Activated CD4-positive, alpha-beta memory T cell treated with anti-CD3 and anti-CD28 coated beads, Interleukin-2, amount 10 ng/mL, durations not matched to agents 7 days and 5 days (primary cell): ENCODE results near the gene CLIC3. TPM values are rescaled to one million over a fixed set of nuclear protein-coding genes. Genes with fewer than 3 reads are reported as not detected.

ENCODE experiments used
- CTCF ChIA-PET: fragments of 350-600 bp; sonication (Branson Sonifier 250); formaldehyde crosslinking; loops from one replicate; lab custom pipeline; 2021; ENCODE audit warnings: antibody characterized with exemption, inconsistent platforms; lab: Charles Lee
- POLR2A ChIA-PET: fragments of 350-600 bp; sonication (Branson Sonifier 250); formaldehyde crosslinking; loops from one replicate; lab custom pipeline; 2021; ENCODE audit warnings: antibody characterized with exemption; lab: Charles Lee
- DNase-seq: peaks from one replicate; pipeline ENCODE4 v3.0.0-alpha.2; 2020
- H3K27ac Mint-ChIP-seq: one replicate; pipeline ENCODE4 v1.8.0; 2021; ENCODE audit warnings: mild to moderate bottlenecking, mixed read lengths
- H3K27me3 Mint-ChIP-seq: one replicate; pipeline ENCODE4 v1.8.0; 2021; ENCODE audit warnings: mixed read lengths
- H3K36me3 Mint-ChIP-seq: one replicate; pipeline ENCODE4 v1.8.0; 2021; ENCODE audit warnings: low read depth, mixed read lengths
- H3K4me1 Mint-ChIP-seq: one replicate; pipeline ENCODE4 v1.8.0; 2021; ENCODE audit warnings: mixed read lengths
- H3K4me3 Mint-ChIP-seq: one replicate; pipeline ENCODE4 v1.8.0; 2021; ENCODE audit warnings: mild to moderate bottlenecking, mixed read lengths
- H3K9me3 Mint-ChIP-seq: one replicate; pipeline ENCODE4 v1.8.0; 2021; ENCODE audit warnings: mixed read lengths
- total RNA-seq, 2 experiments: library from RNA; stranded (reverse); gene quantifications; one replicate each; pipeline ENCODE4 v1.2.3, GENCODE V29; 2021

Gene CLIC3
- total RNA-seq, 2 experiments from 2014 or later = 3.7 to 4.9 TPM

DNA sequence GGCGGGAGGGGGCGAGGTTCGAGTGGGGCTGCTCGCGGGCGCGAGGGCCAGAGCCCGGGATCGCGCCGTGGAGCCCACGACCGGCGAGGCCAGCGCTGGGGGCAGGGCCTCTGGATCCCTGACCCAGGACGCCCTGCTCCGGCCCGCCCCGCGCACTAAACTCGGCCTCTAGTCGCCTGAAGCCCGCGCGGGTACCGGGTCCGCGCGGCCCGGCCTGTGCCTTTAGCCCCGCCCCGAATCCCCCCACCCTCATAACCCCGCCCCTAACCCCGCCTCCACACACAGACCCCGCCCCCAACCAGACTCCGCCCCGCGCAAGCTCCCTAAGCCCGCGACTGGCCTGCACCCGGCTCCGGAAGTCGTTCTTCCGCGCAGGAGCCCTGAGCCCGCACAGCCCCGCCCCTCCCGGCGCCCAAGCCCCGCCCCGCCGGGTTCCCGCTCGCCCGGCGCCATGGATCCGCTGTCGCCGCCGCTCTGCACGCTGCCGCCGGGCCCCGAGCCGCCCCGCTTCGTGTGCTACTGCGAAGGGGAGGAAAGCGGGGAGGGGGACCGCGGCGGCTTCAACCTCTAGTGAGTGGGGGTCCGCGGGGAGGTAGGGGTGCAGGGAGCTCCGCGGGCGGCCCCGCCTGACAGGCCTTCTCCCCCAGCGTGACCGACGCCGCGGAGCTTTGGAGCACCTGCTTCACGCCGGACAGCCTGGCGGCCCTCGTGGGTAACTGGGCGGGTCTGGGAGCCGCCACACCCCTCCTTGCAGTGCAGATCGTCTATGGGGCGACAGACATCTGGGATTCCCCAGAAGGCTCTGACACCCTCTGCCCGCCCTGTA is 4.2 kb downstream of the CLIC3 start, which contains the start of gene PAXX:
Gene PAXX, plus strand, starts transcription at position 430 of the 826 bp plus-strand sequence. Its CDS starts 22 bp downstream, at position 452.
- Mint-ChIP-seq H3K4me1 (peaks cover 36% of the 10 kb centered on the region), H3K4me3 (peak within 1 kb of the TSS; percentile 78), H3K36me3 (peaks cover 10% of the 10 kb centered on the region), H3K27ac (peak within 1 kb of the TSS; percentile 81), H3K9me3 (no peaks in the 10 kb centered on the region), H3K27me3 (peaks cover 27% of the 10 kb centered on the region)
- CTCF ChIA-PET = interaction anchor here (0.6 to 2.9 kb wide), 15 partner anchors 14 to 290 kb away, joined by 3 to 17 read pairs (median 4); partner anchors contain the start of genes AJM1, NPDC1 and SAPCD2
- DNase-seq = peak; percentile 95
- POLR2A ChIA-PET = interaction anchor here (0.6 to 3.7 kb wide), 24 partner anchors 8 to 264 kb away, joined by 3 to 29 read pairs (median 5); partner anchors contain the start of genes FBXW5, MAN1B1, PTGDS and SAPCD2

DNA sequence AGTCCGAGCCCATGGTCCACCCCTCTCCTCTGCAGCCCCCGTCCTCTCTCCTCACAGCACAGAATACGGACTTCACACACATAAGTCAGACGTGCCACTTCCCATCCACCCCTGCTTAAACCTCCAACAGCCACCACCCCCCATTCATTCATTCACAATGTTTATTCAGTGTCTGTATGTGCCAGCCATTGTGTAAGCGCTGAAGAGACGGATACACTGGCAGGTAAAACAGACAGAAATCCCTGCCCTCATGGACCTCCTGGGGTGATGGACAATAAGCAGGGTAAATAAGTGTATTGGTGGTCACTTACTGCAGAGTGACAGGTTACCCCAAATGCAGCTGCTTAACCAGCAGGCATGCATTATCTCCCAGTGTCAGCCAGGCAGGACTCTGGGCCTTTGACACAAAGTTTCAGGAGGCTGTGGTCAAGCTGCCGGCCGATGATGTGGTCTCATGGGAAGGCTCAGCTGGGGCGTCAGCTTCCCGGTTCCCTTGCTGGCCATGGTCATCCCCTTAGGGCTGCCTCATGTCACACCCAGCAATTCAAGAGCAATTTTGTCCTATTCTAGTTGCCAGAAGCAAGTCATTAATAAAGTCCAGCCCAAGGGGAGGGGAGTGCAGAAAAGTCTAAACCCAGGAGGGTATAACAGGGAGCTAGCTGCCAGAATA is 6.0 kb downstream of the CLIC3 start:
- ChIA-PET CTCF (interaction anchor here (0.6 kb wide), 1 partner anchor 112 kb away, joined by 4 read pairs; no protein-coding TSS in a partner anchor), POLR2A (interaction anchor here (2.3 to 3.7 kb wide), 2 partner anchors 13 to 27 kb away, joined by 7 to 29 read pairs; partner anchors contain the start of gene PTGDS)
- no peak for DNase-seq
- Mint-ChIP-seq H3K4me3 (peak overlapping the region; percentile 51), H3K27me3 (peaks cover 34% of the 10 kb centered on the region), H3K4me1 (peaks cover 24% of the 10 kb centered on the region), H3K27ac (peak overlapping the region; percentile 65), H3K36me3 (peaks cover 10% of the 10 kb centered on the region), H3K9me3 (no peaks in the 10 kb centered on the region)

- ChIA-PET POLR2A (interaction anchor here (0.6 to 1.4 kb wide), 3 partner anchors 11 to 98 kb away, joined by 3 read pairs; partner anchors contain the start of gene MAN1B1), CTCF (interaction anchor here (0.8 to 1.7 kb wide), 3 partner anchors 14 to 79 kb away, joined by 3 to 8 read pairs (median 5); no protein-coding TSS in a partner anchor)
- H3K27ac Mint-ChIP-seq = no peak overlapping the region
- H3K4me3 Mint-ChIP-seq = no peak overlapping the region
- H3K9me3 Mint-ChIP-seq = no peaks in the 10 kb centered on the region
- peaks cover 9% of the 10 kb centered on the region for H3K36me3 Mint-ChIP-seq
- H3K4me1 Mint-ChIP-seq = peaks cover 22% of the 10 kb centered on the region
- DNase-seq = no peak
- peaks cover 41% of the 10 kb centered on the region for H3K27me3 Mint-ChIP-seq
These were observed 7.5 kb downstream of the CLIC3 start for GRCh38 chr9:136988872-136989271.

GRCh38 chr9:136985853-136986252 is 10.5 kb downstream of the CLIC3 start:
- Mint-ChIP-seq H3K9me3 (no peaks in the 10 kb centered on the region), H3K27me3 (peaks cover 46% of the 10 kb centered on the region), H3K27ac (no peak overlapping the region), H3K4me1 (peaks cover 8% of the 10 kb centered on the region), H3K4me3 (no peak overlapping the region), H3K36me3 (peaks cover 3% of the 10 kb centered on the region)
- ChIA-PET CTCF (no interaction called here), POLR2A (interaction anchor here (1.1 to 1.7 kb wide), 3 partner anchors 10 to 41 kb away, joined by 3 to 5 read pairs (median 3); partner anchors contain the start of gene CLIC3)
- DNase-seq = no peak

DNA sequence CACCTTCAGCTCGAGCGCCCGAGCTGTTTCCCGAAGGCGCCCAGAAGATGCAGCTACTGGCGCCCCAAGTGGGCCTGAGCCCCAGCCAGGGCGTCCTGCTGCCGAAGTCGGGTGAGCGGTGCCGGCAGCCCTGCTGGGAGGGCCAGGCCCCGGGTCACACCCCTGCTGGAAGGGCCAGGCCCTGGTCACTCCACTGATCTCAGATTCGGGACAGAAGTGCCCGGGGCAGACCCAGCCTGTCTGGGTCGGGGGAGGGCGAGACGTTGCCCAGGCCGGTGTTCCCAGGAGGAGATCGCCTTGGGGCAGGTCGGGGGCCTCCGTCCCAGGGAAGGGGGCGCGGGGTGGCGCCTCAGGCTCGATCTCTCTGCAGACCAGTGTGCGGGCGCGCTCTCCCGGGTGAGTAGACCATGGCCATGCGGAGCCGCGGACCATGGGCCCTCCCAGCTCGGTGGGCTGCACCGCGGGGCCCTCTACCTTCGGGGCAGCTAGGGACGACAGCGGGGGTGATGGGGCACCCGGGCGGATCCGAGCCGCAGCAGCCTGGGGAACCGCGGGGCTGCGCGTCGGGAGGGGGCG is 11.3 kb downstream of the CLIC3 start:
- Mint-ChIP-seq H3K4me1 (peaks cover 4% of the 10 kb centered on the region), H3K27me3 (peaks cover 41% of the 10 kb centered on the region), H3K36me3 (peaks cover 3% of the 10 kb centered on the region), H3K4me3 (no peak overlapping the region), H3K27ac (no peak overlapping the region), H3K9me3 (no peaks in the 10 kb centered on the region)
- no peak for DNase-seq
- POLR2A ChIA-PET = interaction anchor here (1.7 kb wide), 1 partner anchor 11 kb away, joined by 5 read pairs; the partner anchor contains the start of gene CLIC3
- CTCF ChIA-PET = interaction anchor here (0.7 kb wide), 1 partner anchor 19 kb away, joined by 3 read pairs; no protein-coding TSS in a partner anchor

- H3K4me3 Mint-ChIP-seq = no peak overlapping the region
- CTCF ChIA-PET = interaction anchor here (0.7 kb wide), 1 partner anchor 19 kb away, joined by 3 read pairs; no protein-coding TSS in a partner anchor
- POLR2A ChIA-PET = interaction anchor here (1.7 kb wide), 1 partner anchor 11 kb away, joined by 5 read pairs; the partner anchor contains the start of gene CLIC3
- H3K9me3 Mint-ChIP-seq = no peaks in the 10 kb centered on the region
- H3K27me3 Mint-ChIP-seq = peaks cover 35% of the 10 kb centered on the region
- H3K27ac Mint-ChIP-seq = no peak overlapping the region
- peaks cover 3% of the 10 kb centered on the region for H3K36me3 Mint-ChIP-seq
- peaks cover 4% of the 10 kb centered on the region for H3K4me1 Mint-ChIP-seq
- DNase-seq = no peak
These were observed 11.8 kb downstream of the CLIC3 start for GRCh38 chr9:136984464-136985026.

DNA sequence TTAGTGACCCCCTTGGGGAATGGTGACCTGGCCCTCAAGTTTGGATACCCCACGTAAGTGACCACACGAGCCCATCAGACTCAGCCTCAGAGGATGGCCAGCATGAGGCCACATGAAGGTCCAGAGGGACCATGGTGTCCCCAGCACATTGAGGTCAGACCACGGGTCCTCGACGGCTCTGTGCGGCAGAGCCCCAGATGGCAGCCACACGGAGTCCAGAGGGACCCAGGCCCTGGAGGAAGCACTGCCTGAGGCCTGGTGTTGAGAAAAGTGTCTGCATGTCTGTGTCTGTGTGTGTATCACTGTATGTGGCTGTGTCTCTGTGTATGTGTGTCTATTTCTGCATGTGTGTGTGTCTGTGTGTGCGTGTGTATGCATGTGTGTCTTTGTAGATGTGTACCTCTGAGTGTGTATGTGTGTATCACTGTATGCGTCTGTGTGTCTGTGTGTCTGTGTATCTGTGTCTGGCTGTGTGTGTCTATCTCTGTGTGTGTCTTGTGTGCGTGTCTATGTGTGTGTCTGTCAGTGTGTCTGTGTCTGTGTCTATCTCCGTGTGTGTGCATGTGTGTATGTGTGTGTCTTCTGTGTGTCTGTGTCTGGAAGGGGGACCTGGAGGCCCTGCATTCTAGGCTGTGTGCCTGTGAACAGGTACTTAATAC is 12.6 kb downstream of the CLIC3 start:
- no peak for DNase-seq
- H3K27me3 Mint-ChIP-seq = peaks cover 30% of the 10 kb centered on the region
- H3K36me3 Mint-ChIP-seq = peaks cover 3% of the 10 kb centered on the region
- H3K27ac Mint-ChIP-seq = no peak overlapping the region
- ChIA-PET POLR2A (no interaction called here), CTCF (no interaction called here)
- H3K4me3 Mint-ChIP-seq = no peak overlapping the region
- peaks cover 4% of the 10 kb centered on the region for H3K4me1 Mint-ChIP-seq
- H3K9me3 Mint-ChIP-seq = no peaks in the 10 kb centered on the region

GRCh38 chr9:136983167-136983566 is 13.2 kb downstream of the CLIC3 start:
- no peak for DNase-seq
- peaks cover 3% of the 10 kb centered on the region for H3K36me3 Mint-ChIP-seq
- no peak overlapping the region for H3K4me3 Mint-ChIP-seq

DNA sequence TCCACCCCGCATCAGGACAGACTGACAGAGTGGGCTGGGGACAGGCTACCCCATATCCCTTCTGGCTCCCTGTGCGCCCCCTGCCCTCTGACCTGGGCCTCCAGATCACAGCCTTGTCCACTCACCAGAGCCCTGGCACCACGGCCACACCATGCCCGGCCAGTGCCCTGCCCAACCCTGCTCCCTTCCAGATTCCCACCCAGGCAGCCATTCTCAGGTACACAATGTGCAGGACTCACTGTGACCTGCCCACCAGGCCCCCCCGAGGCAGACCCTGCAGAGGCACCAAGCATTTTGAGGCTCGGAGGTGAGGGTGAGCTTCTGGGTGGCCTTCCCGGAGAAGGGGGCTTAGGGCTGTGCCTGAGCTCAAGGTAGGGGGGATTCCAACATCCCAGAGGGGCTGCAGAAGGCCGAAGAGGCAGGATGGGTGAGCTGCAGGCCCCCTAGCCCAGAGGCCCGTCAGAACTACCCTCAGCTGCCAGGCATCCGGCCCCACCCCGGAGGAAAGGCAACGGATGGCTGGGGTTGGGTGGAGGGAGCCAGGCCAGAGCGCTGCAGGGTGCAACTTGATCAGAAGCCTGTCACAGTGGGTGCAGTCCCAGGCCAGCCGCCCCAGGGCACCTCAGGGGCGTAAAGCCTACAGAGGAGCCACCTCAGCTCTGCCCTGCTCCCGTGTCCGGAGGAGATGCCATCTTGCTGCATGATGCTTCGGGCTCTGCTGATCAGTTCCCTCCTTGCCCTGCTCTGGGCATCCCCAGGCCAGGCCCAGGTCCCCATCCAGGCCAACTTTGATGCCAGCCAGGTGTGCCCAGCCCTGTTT is 13.9 kb downstream of the CLIC3 start, which contains the start of gene LCNL1:
Gene LCNL1, plus strand, starts transcription at position 762 of the 820 bp plus-strand sequence. CDS start 594 bp downstream, outside the sequence.
- Mint-ChIP-seq H3K4me1 (peaks cover 4% of the 10 kb centered on the region), H3K9me3 (no peaks in the 10 kb centered on the region), H3K27ac (no peak within 1 kb of the TSS), H3K36me3 (peaks cover 3% of the 10 kb centered on the region), H3K27me3 (peaks cover 20% of the 10 kb centered on the region), H3K4me3 (no peak within 1 kb of the TSS)
- POLR2A ChIA-PET = interaction anchor here (1.4 kb wide), 1 partner anchor 9 kb away, joined by 5 read pairs; no protein-coding TSS in a partner anchor
- no peak for DNase-seq
- CTCF ChIA-PET = no interaction called here

More at GRCh38 chr9:136983167-136983566, 13.2 kb downstream of the CLIC3 start:
- Mint-ChIP-seq H3K27ac (no peak overlapping the region), H3K27me3 (peaks cover 26% of the 10 kb centered on the region), H3K4me1 (peaks cover 4% of the 10 kb centered on the region), H3K9me3 (no peaks in the 10 kb centered on the region)
- POLR2A ChIA-PET = no interaction called here
- CTCF ChIA-PET = no interaction called here

GRCh38 chr9:136981588-136982231 is 14.7 kb downstream of the CLIC3 start:
- DNase-seq = no peak
- H3K27ac Mint-ChIP-seq = no peak overlapping the region
- ChIA-PET POLR2A (interaction anchor here (1.4 kb wide), 1 partner anchor 10 kb away, joined by 5 read pairs; no protein-coding TSS in a partner anchor), CTCF (no interaction called here)
- H3K4me1 Mint-ChIP-seq = peaks cover 8% of the 10 kb centered on the region
- H3K36me3 Mint-ChIP-seq = peaks cover 3% of the 10 kb centered on the region
- no peaks in the 10 kb centered on the region for H3K9me3 Mint-ChIP-seq
- peaks cover 18% of the 10 kb centered on the region for H3K27me3 Mint-ChIP-seq
- H3K4me3 Mint-ChIP-seq = no peak overlapping the region
